OCI-LY1 (cell line): ENCODE results near the gene TEDC2.

Experiments
- EZH2 ChIP-seq: fragments of 200-600 bp; sonication (generic), shearing (Covaris generic); IDR thresholded peaks from 2 replicates; pipeline ENCODE4 v1.8.0; 2017; ENCODE audit warnings: borderline replicate concordance, mixed run types, mild to moderate bottlenecking, antibody characterized with exemption, low read length, moderate library complexity, mixed read lengths
- TF ChIP-seq, protein P1 (sequence below): fragments of 200-600 bp; sonication (generic), shearing (Covaris generic); IDR thresholded peaks from 2 replicates; pipeline ENCODE4 v1.5.1; 2017; ENCODE audit warnings: mild to moderate bottlenecking, antibody characterized with exemption, low read length, moderate library complexity, mixed read lengths

- TF ChIP-seq, protein P1, sequence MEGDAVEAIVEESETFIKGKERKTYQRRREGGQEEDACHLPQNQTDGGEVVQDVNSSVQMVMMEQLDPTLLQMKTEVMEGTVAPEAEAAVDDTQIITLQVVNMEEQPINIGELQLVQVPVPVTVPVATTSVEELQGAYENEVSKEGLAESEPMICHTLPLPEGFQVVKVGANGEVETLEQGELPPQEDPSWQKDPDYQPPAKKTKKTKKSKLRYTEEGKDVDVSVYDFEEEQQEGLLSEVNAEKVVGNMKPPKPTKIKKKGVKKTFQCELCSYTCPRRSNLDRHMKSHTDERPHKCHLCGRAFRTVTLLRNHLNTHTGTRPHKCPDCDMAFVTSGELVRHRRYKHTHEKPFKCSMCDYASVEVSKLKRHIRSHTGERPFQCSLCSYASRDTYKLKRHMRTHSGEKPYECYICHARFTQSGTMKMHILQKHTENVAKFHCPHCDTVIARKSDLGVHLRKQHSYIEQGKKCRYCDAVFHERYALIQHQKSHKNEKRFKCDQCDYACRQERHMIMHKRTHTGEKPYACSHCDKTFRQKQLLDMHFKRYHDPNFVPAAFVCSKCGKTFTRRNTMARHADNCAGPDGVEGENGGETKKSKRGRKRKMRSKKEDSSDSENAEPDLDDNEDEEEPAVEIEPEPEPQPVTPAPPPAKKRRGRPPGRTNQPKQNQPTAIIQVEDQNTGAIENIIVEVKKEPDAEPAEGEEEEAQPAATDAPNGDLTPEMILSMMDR = no peak
- no peak for TF ChIP-seq EZH2
Observed at GRCh38 chr16:2505695-2506094, 45.8 kb downstream of the TEDC2 start.
